Mammary epithelial cell (primary cell): ENCODE measurements around the gene VWA2.

ENCODE experiments used
- CTCF ChIP-seq, 2 donors: IDR thresholded peaks in 1 of 2; conservative IDR thresholded peaks in 1 of 2; 2 replicates each; pipeline ENCODE4 v1.5.1; 2011 to 2012; ENCODE audit warnings: inconsistent platforms in 2 of 2, low read length in 2 of 2, mild to moderate bottlenecking in 2 of 2, control low read depth in 1 of 2, low read depth in 1 of 2; ENCODE audit not compliant: insufficient read depth in 1 of 2; ENCODE audit errors: extremely low read depth in 1 of 2
- EZH2 ChIP-seq: IDR thresholded peaks from 2 replicates; pipeline ENCODE4 v1.6.1; 2012; ENCODE audit warnings: low read length, inconsistent platforms, borderline replicate concordance

- no peak for TF ChIP-seq CTCF (conservative IDR thresholded peaks at IDR 0.05 in 1 of 2, IDR thresholded peaks at IDR 0.05 in 1 of 2; ENCODE audit: extremely low read depth in 1 of 2, insufficient read depth in 1 of 2, low read depth in 1 of 2, low read length in 2 of 2)
- TF ChIP-seq EZH2: no peak
Measured at GRCh38 chr10:114259824-114260223, 20.8 kb downstream of the VWA2 start.
